HG03354 (cell line): ENCODE data around the gene SLC27A5.
"Not testable (repeated sequence)": the region's sequence is repeated elsewhere in the genome, so short reads cannot be mapped to it uniquely, and the experiment has no call there.

ENCODE experiments used
- ATAC-seq: cut with Tn5 transposase; IDR thresholded peaks from one replicate; pipeline ENCODE4 v1.9.1; 2021; ENCODE audit warnings: mild to moderate bottlenecking; ENCODE audit not compliant: unreplicated experiment, poor library complexity, severe bottlenecking

Gene SLC27A5

GRCh38 chr19:58531034-58531840 is 19.4 kb upstream of the SLC27A5 start:
- ATAC-seq = no peak

- no peak for ATAC-seq
Observed at GRCh38 chr19:58529405-58529804, 17.6 kb upstream of the SLC27A5 start.

GRCh38 chr19:58522709-58523108 is 10.9 kb upstream of the SLC27A5 start:
- no peak for ATAC-seq

- no peak for ATAC-seq
Observed at GRCh38 chr19:58521651-58522050, 9.9 kb upstream of the SLC27A5 start.

- no peak for ATAC-seq
Observed at GRCh38 chr19:58520257-58520599, 8.4 kb upstream of the SLC27A5 start.

- peak; percentile 80 for ATAC-seq
Observed at GRCh38 chr19:58519355-58520256, 7.8 kb upstream of the SLC27A5 start, which contains the start of gene ZBTB45. ZBTB45 (minus strand) TSS chr19:58519810; CDS start chr19:58517673, 2,137 bp downstream.

- peak; percentile 12 for ATAC-seq
Observed at GRCh38 chr19:58519087-58519354, 7.2 kb upstream of the SLC27A5 start.

- no peak for ATAC-seq
Observed at GRCh38 chr19:58518256-58519086, 6.7 kb upstream of the SLC27A5 start.

GRCh38 chr19:58516964-58517833 is 5.4 kb upstream of the SLC27A5 start:
- ATAC-seq = no peak

- no peak for ATAC-seq
Observed at GRCh38 chr19:58516246-58516836, 4.5 kb upstream of the SLC27A5 start.

GRCh38 chr19:58515259-58515658 is 3.5 kb upstream of the SLC27A5 start:
- ATAC-seq = no peak

GRCh38 chr19:58514564-58515022 is 2.8 kb upstream of the SLC27A5 start:
- no peak for ATAC-seq

GRCh38 chr19:58513694-58514563 is 2.1 kb upstream of the SLC27A5 start:
- ATAC-seq = peak; percentile 79

- no peak for ATAC-seq
Observed at GRCh38 chr19:58513213-58513693, 1.5 kb upstream of the SLC27A5 start.

- no peak for ATAC-seq
Observed at GRCh38 chr19:58510084-58510862, 1.5 kb downstream of the SLC27A5 start.

- ATAC-seq = no peak
Observed at GRCh38 chr19:58509731-58510083, 2.1 kb downstream of the SLC27A5 start.

GRCh38 chr19:58507602-58508223 is 4.1 kb downstream of the SLC27A5 start:
- ATAC-seq = not testable (repeated sequence)
